CD4-positive, alpha-beta T cell treated with Interleukin-4 for 1 hour (primary cell): Measurements from ENCODE around the gene MTHFD2L.

Experiments used
- DNase-seq, 2 donors: peaks; one replicate each; pipeline ENCODE4 v3.0.0-alpha.2; 2020 to 2022

Gene MTHFD2L

DNA sequence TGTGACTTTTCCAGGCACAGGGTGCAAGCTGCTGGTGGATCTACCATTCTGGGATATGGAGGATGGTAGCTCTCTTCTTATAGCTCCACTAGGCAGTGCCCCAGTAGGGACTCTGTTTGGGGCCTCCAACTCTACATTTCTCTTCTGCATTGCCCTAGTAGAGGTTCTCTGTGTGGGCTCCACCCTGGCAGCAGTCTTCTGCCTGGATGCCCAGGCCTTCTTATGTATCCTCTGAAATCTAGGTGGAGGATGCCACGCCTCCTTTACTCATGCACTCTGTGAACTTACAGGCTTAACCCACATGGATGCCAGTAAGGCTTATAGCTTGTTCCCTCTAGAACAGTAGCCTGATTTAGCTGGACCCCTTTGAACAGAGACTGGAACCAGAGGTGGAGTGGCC, 186.1 kb downstream of the MTHFD2L start:
- no peak for DNase-seq
